ENCODE measurements around the gene CR1. TPM values are rescaled to one million over a fixed set of nuclear protein-coding genes. Genes with fewer than 3 reads are reported as not detected.

CR1 gene
- total and polyA plus RNA-seq, 2 donors (not counting 3 experiments of a cell fraction or from before 2014, with no cell fraction given) = not detected

DNA sequence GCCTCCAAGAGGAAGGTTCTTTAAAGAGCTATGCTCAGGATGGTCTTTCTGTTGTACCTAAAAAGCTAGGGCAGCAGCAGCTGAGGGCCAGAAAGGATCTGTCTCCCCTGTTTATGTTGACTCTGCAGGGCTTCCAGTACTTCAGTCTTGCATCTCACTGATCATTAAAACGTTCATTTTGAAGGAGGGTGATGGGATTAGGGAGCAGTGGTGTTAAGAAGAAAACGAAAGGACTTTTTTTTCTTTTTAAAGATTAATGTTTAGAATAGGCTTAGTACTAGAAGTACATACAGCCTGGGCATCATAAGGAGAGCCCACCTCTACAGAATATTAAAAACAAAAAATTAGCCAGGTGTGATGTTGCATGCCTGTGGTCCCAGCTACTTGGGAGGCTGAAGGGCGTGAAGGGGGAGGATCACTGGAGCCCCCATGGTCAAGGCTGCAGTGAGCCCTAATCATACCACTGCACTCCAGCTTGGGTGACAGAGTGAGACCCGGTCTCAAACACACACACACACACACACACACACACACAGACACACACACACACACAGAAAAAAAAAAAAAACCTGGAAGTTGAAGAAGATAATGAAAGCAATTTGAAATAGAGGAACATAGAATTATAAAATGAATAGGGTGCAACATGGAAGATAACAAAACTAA is 151.8 kb downstream of the CR1 start:
- Histone ChIP-seq H3K79me2 (ENCODE audit: control insufficient read depth, insufficient read depth, low read length) (no peaks in the 10 kb centered on the region), H3K27ac (ENCODE audit: insufficient read depth, low read depth, low read length) (no peak overlapping the region), H3K4me3 (replicated peaks in 1 of 3; ENCODE audit: insufficient read depth in 1 of 3, low read depth in 1 of 3, low read length in 3 of 3) (no peak overlapping the region), H3K9ac (replicated peaks; ENCODE audit: extremely low read depth, insufficient read depth, low read length) (no peak overlapping the region), H3K27me3 (ENCODE audit: control insufficient read depth in 2 of 2, insufficient read depth in 2 of 2, low read length in 2 of 2) (peaks cover 9 to 41% of the 10 kb centered on the region in 2 experiments), H3K36me3 (ENCODE audit: control insufficient read depth in 2 of 2, extremely low read depth in 1 of 2, insufficient read depth in 2 of 2, low read length in 2 of 2) (no peaks in the 10 kb centered on the region), H4K20me1 (replicated peaks; ENCODE audit: control insufficient read depth, extremely low read depth, insufficient read depth, low read length) (no peaks in the 10 kb centered on the region), H3K9me3 (replicated peaks; ENCODE audit: control insufficient read depth, insufficient read depth, low read length) (no peaks in the 10 kb centered on the region), H3K9me1 (replicated peaks; ENCODE audit: control insufficient read depth, extremely low read depth, insufficient read depth, low read length) (no peaks in the 10 kb centered on the region), H3K4me2 (ENCODE audit: insufficient read depth, low read length) (no peak overlapping the region), H3K4me1 (ENCODE audit: control insufficient read depth, extremely low read depth, insufficient read depth, low read length) (peaks cover 10% of the 10 kb centered on the region), H2AFZ (ENCODE audit: low read depth, low read length) (no peak overlapping the region)
- dilution Hi-C loops (cut with MboI; ENCODE audit: extremely low pct_ligation_motif_present, low sequenced_read_pairs) (no loop called here), intact Hi-C loops (cut with micrococcal nuclease) (no loop called here)
- no peak for TF ChIP-seq FOS (IDR thresholded peaks at IDR 0.05; ENCODE audit: borderline replicate concordance, insufficient read depth, low read length)
- TF ChIP-seq POLR2A (IDR thresholded peaks at IDR 0.05; ENCODE audit: low read depth, low read length) = no peak
- TF ChIP-seq EZH2 (IDR thresholded peaks at IDR 0.05; ENCODE audit: borderline replicate concordance, low read depth, low read length, severe bottlenecking) = no peak
- TF ChIP-seq, protein P1, sequence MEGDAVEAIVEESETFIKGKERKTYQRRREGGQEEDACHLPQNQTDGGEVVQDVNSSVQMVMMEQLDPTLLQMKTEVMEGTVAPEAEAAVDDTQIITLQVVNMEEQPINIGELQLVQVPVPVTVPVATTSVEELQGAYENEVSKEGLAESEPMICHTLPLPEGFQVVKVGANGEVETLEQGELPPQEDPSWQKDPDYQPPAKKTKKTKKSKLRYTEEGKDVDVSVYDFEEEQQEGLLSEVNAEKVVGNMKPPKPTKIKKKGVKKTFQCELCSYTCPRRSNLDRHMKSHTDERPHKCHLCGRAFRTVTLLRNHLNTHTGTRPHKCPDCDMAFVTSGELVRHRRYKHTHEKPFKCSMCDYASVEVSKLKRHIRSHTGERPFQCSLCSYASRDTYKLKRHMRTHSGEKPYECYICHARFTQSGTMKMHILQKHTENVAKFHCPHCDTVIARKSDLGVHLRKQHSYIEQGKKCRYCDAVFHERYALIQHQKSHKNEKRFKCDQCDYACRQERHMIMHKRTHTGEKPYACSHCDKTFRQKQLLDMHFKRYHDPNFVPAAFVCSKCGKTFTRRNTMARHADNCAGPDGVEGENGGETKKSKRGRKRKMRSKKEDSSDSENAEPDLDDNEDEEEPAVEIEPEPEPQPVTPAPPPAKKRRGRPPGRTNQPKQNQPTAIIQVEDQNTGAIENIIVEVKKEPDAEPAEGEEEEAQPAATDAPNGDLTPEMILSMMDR (IDR thresholded peaks at IDR 0.05; ENCODE audit: extremely low read depth in 1 of 2, insufficient read depth in 1 of 2, low read depth in 1 of 2, low read length in 2 of 2) = no peak
- TF ChIP-seq MYC (IDR thresholded peaks at IDR 0.05; ENCODE audit: low read depth, low read length) = no peak
- no peak for TF ChIP-seq GATA2 (IDR thresholded peaks at IDR 0.05; ENCODE audit: insufficient read depth, insufficient read length, low read depth, low read length)
- TF ChIP-seq JUN (IDR thresholded peaks at IDR 0.05; ENCODE audit: borderline replicate concordance, insufficient read depth, insufficient read length, low read depth) = no peak
- no peak for TF ChIP-seq MAX (IDR thresholded peaks at IDR 0.05; ENCODE audit: insufficient read depth, insufficient read length)
- no peak for TF ChIP-seq POLR2AphosphoS5 (IDR thresholded peaks at IDR 0.05; ENCODE audit: insufficient read depth, low read depth, low read length)
- CTCF ChIA-PET = interaction anchor here (2.2 kb wide), 1 partner anchor 27 kb away, joined by 6 read pairs; no protein-coding TSS in a partner anchor
- DNase-seq (ENCODE audit: low read depth, low spot score) (no peak), FAIRE-seq (no peak)
- POLR2A ChIA-PET = no interaction called here
- BruUV-seq (replicated peaks) = no TSS peak
